Stimulated activated CD8-positive, alpha-beta memory T cell treated with anti-CD3 and anti-CD28 coated beads, Interleukin-7, amount 100 ng/mL, for 4 hours (primary cell): ENCODE results near the gene BAG3.
A peak's percentile ranks its signal among the peaks of the same experiment; 100 is the strongest.
"Not testable (repeated sequence)": the region's sequence is repeated elsewhere in the genome, so short reads cannot be mapped to it uniquely, and the experiment has no call there.

Experiments used
- DNase-seq, 2 donors: peaks; one replicate each; pipeline ENCODE4 v3.0.0-alpha.2; 2020; ENCODE audit warnings: low read depth in 2 of 2

Gene BAG3

GRCh38 chr10:119640384-119640783, 10.8 kb upstream of the BAG3 start:
- DNase-seq = no peak

- DNase-seq = no peak
Measured at GRCh38 chr10:119640875-119641526, 10.2 kb upstream of the BAG3 start.

- no peak for DNase-seq
Measured at GRCh38 chr10:119642556-119643111, 8.5 kb upstream of the BAG3 start.

GRCh38 chr10:119643306-119644204, 7.6 kb upstream of the BAG3 start:
- no peak for DNase-seq

- no peak for DNase-seq
Measured at GRCh38 chr10:119644205-119644814, 6.9 kb upstream of the BAG3 start.

- DNase-seq = no peak
Measured at GRCh38 chr10:119644994-119645393, 6.2 kb upstream of the BAG3 start.

- no peak for DNase-seq
Measured at GRCh38 chr10:119650062-119650461, 1.1 kb upstream of the BAG3 start.

- DNase-seq = no peak
Measured at GRCh38 chr10:119651514-119652360, 557 bp downstream of the BAG3 start.

GRCh38 chr10:119652361-119652730, 1.2 kb downstream of the BAG3 start:
- no peak for DNase-seq

GRCh38 chr10:119653209-119653608, 2.0 kb downstream of the BAG3 start:
- no peak for DNase-seq

- no peak for DNase-seq
Measured at GRCh38 chr10:119653916-119654315, 2.7 kb downstream of the BAG3 start.

GRCh38 chr10:119654540-119654939, 3.4 kb downstream of the BAG3 start:
- DNase-seq = no peak

GRCh38 chr10:119655566-119656001, 4.4 kb downstream of the BAG3 start:
- peak in 1 of 2 donors; percentile 13 for DNase-seq

- no peak for DNase-seq
Measured at GRCh38 chr10:119656760-119657159, 5.6 kb downstream of the BAG3 start.

GRCh38 chr10:119657725-119658124, 6.5 kb downstream of the BAG3 start:
- DNase-seq = no peak

GRCh38 chr10:119658274-119658673, 7.1 kb downstream of the BAG3 start:
- DNase-seq = no peak

GRCh38 chr10:119659951-119660350, 8.8 kb downstream of the BAG3 start:
- DNase-seq = no peak

GRCh38 chr10:119662076-119662605, 11.0 kb downstream of the BAG3 start:
- DNase-seq = not testable (repeated sequence)

GRCh38 chr10:119663866-119664698, 12.9 kb downstream of the BAG3 start:
- no peak for DNase-seq
